Posterior vena cava (tissue), 2 donors: ENCODE measurements around the gene MZB1. TPM values are rescaled to one million over a fixed set of nuclear protein-coding genes. Genes with fewer than 3 reads are reported as not detected.

ENCODE experiments used
- DNase-seq: peaks from one replicate; pipeline ENCODE4 v3.0.0-alpha.2; 2020; ENCODE audit warnings: low spot score
- intact Hi-C, 2 donors: fragments of 100-400 bp; cut with DNase I; formaldehyde crosslinking; loops; one replicate each; pipeline versions ENCODE4 v1.14.1 to v1.14.2; 2022 to 2023
- long read RNA-seq, 2 donors: library from polyadenylated mRNA; unstranded; transcript quantifications; one replicate each; pipeline ENCODE4 v2.0.0, GENCODE V29; 2020 to 2021
- total RNA-seq, 2 donors: library from RNA; stranded (reverse); fragmentation: NEBNext Ultra II Directional; extraction: Animal tissue kit (Norgen Biotek cat#: 25700); gene quantifications; one replicate each; pipeline ENCODE4 v1.2.1, GENCODE V29; 2021
- donor health status: DM: yes; HTN: yes; CAD: no.
- donor health status: DM: yes; HTN: yes; CAD: no.

Gene MZB1, protein sequence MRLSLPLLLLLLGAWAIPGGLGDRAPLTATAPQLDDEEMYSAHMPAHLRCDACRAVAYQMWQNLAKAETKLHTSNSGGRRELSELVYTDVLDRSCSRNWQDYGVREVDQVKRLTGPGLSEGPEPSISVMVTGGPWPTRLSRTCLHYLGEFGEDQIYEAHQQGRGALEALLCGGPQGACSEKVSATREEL
- total RNA-seq, result 1 to 10 TPM; 1.0 TPM
- long read RNA-seq, donor 1, result 0 reads
- long read RNA-seq, donor 2, partial matches to known transcripts, result 0 of 1 reads
- long read RNA-seq, donor 2, other reads (novel, unspliced or antisense), result 0 of 1 reads

DNA sequence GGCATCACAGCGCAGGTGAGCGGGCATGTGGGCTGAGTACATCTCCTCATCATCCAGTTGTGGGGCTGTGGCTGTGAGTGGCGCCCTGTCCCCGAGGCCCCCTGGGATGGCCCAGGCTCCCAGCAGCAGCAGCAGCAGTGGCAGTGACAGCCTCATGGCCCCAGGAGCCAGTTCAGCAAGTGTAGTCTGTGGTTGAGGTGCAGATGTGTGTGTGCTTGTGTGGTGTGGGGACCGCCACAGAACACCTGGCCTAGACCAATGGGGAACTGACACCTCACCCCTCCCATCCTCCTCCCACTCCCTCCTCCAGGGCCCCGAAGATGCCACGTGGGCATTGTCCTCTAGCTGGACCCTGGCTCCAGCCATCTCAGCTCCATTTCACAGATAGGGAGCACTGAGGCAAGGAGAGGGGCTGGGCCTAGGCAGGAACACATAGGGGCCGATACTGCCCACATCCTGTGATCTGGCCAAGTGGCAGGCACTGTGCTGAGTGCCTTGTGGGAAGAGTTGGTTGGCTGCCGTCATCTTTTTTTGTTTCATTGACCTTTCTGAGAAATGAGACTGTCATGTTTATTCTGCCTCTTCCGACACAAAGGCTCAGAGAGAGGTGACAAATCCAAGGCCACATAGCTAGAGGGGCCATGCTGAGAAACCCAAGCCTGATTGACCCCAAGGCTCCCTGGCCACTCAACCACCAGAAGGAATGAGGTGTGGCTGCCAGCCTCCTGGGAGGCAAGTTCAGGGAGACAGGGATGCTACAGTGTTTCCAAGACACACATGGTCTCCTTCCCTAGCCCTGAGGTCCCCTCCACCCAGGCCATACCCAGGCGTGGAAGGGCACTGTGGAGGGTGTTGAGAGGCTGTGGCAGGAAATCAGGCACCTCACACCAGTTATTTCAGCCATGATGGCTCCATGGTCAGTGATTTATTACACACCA is at the start of gene MZB1:
Gene MZB1 (minus strand): TSS at position 213 of the 938 bp plus-strand sequence. CDS start 57 bp downstream, at position 156.
- DNase-seq, result peak; percentile 75
- intact Hi-C loops, result no loop called here

DNA sequence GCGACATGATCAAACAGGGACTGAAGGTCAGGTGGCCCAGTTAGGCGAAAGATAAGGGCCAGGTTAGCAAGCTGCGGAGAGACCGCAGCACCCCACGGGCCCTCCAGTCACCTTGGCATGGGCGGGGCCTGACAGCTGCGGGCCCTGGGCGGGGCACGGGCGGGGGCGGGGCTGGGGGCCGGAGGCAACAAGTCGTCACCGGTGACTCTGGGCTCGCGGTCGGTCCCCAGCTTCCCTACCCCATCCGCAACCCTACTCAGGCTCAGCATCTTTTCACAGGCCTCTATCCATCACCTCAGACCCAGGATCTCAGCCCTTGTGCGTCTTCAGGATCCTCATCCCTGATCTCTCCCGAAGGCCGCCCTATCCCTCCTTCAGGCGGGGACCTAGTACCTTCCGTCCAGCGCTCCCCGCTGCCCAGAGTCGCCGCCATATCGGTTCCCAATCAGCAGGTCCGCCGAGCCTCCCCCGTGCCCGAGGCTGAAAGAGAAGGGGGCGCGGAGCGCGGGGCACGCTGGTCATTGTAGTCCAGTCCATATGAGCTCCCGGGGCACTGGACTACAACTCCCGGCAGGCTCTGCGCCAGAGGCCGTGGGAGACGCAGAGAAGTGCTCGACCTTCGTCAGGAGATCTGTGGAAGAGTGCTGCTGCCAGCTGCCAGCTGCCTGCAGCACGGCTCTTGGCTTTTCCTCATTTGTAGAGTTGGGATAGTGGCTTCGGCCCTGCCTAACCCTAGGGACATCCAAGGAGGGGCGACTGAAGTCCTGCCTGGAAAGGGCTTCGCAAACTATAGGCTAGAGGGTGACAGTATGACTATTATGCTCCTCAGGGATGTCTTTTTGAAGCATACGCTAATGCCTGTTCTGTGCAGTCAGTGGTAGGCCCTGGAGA is 49.5 kb upstream of the MZB1 start, which contains the start of gene DNAJC18:
Gene DNAJC18 (minus strand): TSS at position 513 of the 891 bp plus-strand sequence. CDS start 80 bp downstream, at position 433.
- intact Hi-C loops, result loop anchor here in 1 of 2 donors (5.0 kb wide), 1 partner anchor 78 kb away; no protein-coding TSS in a partner anchor
- peak; percentile 98 for DNase-seq

DNA sequence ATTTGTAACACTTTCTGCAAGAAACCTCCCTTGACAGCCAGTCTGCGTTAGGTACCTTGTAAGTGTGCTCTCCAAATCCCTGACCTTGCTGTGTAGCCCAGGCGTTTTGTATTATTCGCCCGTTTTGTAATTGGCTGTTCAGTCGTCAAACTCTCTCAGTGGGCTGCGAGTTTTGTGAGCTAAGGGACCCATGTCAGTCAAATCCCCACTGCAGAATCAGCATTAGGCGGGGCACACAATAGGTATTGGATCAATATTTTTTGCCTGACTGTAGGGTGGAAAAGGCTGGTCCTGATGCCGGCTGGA is 48.9 kb upstream of the MZB1 start:
- intact Hi-C loops, result loop anchor here in 1 of 2 donors (5.0 kb wide), 1 partner anchor 79 kb away; no protein-coding TSS in a partner anchor

DNA sequence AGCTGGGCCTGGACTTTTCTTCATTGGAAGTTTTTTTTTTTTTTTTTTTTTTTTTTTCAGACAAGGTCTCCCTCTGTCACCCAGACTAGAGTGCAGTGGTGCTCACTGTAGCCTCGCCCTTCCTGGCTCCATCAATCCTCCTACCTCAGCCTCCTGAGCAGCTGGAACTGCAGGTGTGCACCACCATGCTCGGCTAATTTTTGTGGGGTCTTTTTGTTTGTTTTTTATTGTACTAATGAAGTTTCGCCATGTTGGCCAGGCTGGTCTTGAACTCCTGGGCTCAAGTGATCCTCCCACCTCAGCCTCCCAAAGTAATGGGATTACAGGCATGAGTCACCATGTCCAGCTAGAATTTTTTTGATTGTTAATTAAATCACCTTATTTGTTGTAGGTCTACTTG is 46.0 kb upstream of the MZB1 start:
- intact Hi-C loops, result loop anchor here in 1 of 2 donors (5.0 kb wide), 1 partner anchor 82 kb away; no protein-coding TSS in a partner anchor

More for the DNA sequence above, 48.9 kb upstream of the MZB1 start:
- no peak for DNase-seq

DNA sequence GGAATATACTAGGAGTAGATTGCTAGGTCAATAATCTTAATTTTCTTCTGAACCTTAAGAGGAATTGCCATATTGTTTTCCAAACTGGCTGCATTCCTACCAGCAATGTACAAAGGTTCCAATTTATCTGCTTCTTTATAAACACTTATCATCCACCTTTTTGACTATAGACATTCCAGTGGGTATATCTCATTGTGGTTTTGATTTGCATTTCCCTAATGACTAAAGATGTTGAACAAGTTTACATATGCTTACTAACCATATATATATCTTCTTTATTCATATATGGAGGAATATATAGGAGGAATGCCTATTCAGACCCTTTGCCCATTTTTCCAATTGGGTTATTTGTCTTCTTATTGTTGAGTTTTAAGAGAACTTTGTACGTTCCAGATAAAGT is 42.0 kb upstream of the MZB1 start:
- intact Hi-C loops, result no loop called here
- DNase-seq, result no peak

More for the DNA sequence above, 46.0 kb upstream of the MZB1 start:
- peak; percentile 9 for DNase-seq

DNA sequence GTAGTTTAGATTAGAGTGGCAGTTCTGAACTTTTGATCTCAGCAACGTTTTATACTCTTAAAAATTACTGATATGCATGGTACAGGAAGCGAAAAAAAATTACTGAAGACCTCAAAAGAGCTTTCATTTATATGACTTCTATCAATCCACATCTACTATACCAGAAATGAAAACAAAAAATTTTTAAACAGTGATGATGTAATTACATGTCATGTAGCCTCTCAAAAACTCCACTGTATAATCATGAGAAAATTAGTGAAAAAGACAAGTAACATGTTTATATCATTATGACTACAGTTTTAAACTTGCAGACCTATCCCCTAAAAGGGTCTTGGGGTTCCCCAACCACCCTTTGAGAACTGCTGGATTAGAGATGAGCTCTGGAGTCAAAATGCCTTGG is 40.3 kb upstream of the MZB1 start:
- DNase-seq, result no peak
- intact Hi-C loops, result no loop called here

DNA sequence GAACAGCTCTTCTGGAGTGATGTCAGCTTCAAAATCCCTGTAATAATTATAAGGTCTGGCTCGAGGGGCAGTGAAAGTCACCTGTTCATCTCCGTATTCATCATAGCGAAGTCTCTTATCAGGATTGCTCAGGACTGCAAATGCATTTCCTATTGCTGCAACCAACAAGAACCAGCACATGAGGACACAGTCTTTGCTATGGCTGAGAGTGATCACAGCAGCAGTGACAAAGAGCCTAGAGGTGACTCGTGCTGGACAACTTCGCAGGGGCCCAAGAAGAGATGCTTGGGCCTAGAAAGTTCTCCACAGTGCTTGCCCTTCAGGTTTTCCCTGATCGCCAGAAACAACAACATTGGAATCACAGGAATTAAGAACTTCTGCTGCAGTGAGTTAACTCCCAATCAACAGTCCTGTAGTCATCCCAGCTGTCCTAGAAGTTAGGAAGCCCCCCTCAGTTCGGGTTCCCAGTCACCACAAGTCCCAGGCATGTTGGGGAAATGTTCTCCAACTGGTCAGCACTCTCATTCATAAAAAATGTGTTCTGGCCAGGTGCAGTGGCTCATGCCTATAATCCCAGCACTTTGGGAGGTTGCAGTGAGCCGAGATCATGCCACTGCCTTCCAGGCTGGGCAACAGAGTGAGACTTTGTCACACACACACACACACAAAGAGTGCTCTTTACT is 36.6 kb upstream of the MZB1 start:
- intact Hi-C loops, result no loop called here
- no peak for DNase-seq

DNA sequence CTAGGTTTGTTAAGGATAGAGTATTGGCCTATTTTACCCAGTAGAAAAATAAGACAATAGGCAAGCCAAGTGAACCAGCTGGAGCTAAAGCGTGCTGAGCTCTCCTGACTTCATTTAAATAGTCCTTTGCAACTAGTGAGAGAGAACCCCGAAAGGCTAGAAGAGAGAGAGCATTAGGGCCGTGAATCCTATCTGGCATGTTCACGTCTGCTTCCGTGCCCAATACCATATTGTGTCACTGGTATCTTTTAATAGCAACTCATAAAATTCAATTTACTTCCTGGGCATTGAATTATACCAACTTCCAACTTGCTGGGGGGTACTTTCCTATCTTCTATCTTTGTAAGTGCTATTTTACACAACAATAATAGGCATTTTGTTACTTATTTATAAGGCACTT is 35.8 kb upstream of the MZB1 start:
- no peak for DNase-seq
- intact Hi-C loops, result no loop called here

DNA sequence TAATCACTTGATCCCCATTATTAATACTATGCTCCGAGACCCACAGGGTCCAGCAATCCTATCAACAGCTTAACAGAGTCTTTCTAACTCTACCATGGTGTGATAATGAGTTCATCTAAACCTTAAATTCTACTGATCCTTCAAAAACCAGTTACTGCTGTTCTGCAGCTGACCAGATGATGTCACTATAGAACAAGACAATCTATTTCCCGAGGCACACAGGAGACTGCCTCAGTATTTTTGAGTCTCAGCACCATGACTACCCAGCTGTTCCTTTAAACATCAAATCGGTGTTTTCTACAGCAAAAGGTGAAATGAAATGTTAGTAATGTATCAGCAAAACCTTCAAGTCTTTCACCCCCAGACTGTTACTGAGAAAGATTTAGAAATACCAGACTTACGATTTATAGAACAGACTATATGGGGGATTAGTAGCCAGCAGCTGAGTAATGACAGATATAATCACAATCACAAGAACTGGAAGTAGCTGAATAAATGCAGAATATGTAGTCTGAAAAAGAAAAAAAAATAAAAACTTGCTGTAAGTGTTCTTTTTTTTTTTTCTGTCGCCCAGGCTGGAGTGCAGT is 32.7 kb upstream of the MZB1 start:
- intact Hi-C loops, result loop anchor here in 1 of 2 donors (5.0 kb wide), 1 partner anchor 90 kb away; no protein-coding TSS in a partner anchor
- no peak for DNase-seq

DNA sequence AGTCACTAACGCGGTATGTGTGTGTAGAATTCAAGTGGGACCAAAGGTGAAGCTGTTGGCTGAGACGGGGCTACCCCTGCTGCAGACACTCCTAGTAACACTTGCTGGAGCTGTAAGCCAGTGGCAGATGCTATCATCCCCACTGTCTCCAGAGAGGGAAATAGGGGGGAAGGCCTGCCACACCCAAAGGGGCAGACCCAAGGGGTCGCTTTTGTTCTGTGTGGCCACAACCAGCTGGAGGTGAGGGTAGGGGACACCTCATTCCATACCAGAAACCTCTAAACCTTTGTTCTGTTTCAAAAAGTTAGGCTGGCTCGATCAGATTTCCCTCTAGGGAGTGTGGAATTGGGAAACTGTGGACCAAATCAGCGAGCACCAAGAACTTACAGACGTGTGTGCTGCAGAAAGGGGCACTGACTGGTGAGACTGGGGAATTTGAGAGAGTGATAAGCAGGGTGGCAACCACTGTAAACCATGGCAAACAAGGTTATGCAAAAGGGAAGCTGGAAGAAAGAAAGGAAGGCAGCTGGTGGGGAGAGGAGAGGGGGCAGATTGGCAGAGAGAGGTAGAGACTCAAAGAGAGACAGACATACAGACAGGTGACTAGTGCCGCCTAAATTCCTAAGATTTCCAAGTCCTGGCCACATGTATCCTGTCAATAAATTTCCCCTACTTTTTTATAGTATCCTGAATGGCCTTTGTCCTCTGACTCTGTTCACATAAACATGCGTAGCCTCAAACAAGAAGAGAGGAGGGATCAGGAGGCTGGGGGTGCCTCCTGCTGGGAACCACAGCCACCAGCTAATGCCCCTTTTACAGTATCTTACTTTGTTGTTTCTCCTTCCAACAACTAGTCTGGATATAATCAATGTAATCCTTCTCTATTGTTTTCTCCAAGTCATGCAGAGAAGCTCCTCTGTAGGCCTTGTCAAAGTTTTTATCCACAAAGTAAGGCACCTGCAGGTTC is 29.8 kb upstream of the MZB1 start:
- intact Hi-C loops, result loop anchor here (2.0 to 5.0 kb wide), 2 partner anchors 91 to 93 kb away; no protein-coding TSS in a partner anchor
- DNase-seq, result no peak

DNA sequence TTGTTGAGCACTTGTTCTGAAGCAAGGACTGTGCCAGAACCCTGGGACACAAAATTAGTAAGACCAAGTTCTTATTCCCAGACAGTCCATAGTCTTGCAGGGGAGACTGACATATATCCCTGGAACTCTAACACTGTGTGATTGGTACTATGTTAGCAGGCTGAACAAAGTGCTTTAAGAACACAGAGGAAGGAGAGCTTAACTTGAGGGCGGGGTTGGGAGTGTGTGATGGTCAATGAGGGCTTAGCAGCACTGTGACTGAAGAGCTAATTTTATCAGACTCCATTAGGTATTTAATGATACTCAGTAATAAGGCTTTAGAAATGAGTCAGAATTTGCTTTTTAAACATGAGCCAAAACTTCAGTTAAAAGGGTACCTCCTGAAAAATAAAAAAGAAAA is 29.1 kb upstream of the MZB1 start:
- no peak for DNase-seq
- intact Hi-C loops, result no loop called here

DNA sequence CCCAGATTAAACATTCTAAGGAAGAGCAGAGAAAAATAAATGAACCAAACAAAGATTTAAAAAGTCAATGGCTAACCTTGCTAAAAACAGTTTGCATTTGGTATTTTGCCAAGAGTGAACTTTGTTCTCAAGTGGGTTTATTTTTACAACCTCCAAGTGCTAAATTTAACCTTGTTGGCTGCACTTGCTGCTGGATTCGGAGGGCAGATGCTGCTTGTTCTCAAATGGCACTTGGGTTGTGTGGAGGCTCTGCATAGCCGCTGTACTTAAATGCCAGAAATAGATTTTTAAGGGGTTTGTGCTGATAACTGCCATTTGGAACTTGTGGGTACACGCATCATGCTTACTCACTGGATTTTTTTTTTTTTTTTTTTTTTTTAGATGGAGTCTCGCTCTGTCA is 27.5 kb upstream of the MZB1 start:
- intact Hi-C loops, result no loop called here
- DNase-seq, result no peak

DNA sequence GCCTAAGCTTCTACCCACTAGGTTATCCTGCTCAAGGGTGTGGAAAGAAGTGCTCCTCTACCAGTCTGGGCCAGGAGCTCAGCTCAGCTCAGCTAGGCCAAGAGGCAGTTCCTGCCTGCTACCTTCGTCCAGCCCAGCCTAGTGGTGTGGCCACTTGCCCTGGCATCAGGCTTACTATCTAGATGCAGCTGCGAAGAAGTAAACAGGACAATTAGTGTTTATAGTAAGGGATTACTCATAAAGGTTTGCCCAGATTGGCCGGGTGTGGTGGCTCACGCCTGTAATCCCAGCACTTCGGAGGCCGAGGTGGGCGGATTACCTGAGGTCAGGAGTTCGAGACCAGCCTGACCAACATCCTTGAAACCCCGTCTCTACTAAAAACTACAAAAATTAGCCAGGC is 26.9 kb upstream of the MZB1 start:
- intact Hi-C loops, result no loop called here
- no peak for DNase-seq

DNA sequence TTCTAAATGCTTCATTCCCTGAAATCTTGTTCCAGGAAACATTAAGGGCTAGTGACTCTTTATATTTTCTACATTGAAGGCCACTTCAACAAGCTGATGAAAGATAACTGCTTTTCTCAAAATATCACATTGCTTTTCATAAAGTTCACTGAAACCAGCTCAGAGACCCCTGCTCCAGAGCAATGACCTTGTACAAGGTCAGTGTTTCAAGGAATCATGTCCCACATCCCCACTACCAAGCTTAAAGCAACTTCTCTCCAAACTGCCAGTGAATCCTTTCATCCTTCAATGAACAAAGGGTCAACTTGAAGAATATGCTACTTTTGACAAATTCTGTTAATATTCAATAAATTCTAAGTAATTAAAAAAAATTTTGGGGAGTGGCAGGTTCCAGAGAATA is 26.2 kb upstream of the MZB1 start:
- no peak for DNase-seq
- intact Hi-C loops, result no loop called here

DNA sequence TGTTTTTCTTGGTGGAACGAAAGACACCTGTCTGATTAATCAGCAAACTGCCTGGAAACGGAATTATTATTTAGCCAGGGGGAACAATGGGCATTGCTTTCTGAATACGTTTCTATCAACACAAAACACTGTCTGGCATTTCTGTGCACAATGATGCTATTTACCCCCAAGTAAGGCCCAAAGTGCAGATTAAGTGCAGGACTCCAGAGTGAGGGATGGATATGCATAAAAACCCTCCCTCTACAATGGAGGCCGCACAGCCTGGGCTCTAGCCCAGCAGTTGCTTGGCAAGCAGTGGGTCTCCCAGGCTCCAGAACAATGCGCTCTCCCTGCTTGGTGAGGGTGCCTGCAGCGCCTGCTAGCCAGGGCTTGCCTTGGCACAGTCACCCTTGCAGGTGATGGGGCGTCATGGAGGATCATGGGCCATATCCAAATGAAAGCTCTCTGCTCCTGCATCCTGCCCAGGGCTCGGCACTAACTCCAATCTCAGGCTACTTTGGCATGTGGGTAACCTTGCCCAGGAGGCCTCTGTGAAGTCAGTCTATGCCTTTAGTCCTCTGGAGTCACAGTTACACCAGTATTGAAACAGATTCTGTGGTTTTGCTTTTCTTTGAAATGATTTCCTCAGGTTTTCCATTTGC is 25.6 kb upstream of the MZB1 start:
- intact Hi-C loops, result no loop called here
- no peak for DNase-seq

DNA sequence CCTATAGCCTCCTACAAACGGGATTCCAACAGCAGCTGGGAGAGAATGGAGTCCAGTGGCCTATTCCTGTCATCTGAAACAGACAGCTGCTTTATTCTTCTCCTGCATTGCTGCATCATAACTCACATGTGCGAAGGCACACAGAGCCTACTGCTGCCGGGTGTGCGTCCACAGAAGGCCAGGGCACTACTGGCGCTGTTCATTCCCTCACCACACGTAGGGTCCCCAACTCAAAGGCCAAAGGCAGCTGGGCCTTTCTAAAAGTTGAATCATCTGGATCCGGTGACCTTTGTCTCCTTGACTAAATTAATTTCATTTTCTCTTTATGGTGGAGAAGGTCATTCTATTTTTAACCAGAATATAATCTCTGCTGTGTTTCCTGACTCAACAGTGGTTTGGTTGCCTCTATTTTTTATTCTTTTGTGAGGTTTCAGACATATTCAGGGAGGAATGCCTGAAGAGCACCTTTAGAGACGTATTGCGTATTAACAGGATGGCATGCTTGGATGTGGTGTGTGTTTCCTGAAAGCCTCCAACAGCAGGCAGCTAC is 24.9 kb upstream of the MZB1 start:
- intact Hi-C loops, result no loop called here
- DNase-seq, result no peak
